ENCODE data around the gene KIF2C.

Gene KIF2C

DNA sequence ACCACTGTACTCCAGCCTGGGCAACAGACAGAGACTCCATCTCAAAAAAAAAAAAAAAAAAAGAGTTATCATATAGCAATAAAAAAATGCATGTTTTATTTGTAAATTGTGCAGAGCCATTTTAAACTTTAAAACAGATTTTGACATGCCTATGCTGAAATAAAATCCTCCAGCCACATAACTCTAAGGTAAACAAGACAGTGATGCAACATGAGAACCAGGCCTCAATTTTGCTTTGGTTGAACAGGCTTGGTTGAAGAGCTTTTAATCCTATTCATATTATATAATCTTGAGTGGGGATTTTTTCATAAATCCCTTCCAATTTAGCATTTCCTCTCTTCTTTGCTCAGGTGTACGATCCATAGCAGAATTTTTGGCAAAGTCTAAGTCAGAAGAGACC lies 39.1 kb upstream of the KIF2C start:
- no peak overlapping the region for H3K9ac ChIP-seq (ENCODE audit: insufficient read length)
- H3K36me3 ChIP-seq (ENCODE audit: insufficient read depth, low read length) = no peaks in the 10 kb centered on the region
- H3K4me3 ChIP-seq = no peak overlapping the region
- no peak overlapping the region for H3K27ac ChIP-seq
- no peak for DNase-seq (ENCODE audit: low read depth, low spot score)
- TF ChIP-seq POLR2AphosphoS5 (IDR thresholded peaks at IDR 0.05; ENCODE audit: borderline replicate concordance, low read depth, low read length) (no peak), EZH2 (IDR thresholded peaks at IDR 0.05) (no peak), FOXP2 (optimal IDR thresholded peaks at IDR 0.05; ENCODE audit: control extremely low read depth, extremely low read length, insufficient read depth) (no peak)
- H3K9me3 ChIP-seq (ENCODE audit: low read depth, low read length) = no peaks in the 10 kb centered on the region

DNA sequence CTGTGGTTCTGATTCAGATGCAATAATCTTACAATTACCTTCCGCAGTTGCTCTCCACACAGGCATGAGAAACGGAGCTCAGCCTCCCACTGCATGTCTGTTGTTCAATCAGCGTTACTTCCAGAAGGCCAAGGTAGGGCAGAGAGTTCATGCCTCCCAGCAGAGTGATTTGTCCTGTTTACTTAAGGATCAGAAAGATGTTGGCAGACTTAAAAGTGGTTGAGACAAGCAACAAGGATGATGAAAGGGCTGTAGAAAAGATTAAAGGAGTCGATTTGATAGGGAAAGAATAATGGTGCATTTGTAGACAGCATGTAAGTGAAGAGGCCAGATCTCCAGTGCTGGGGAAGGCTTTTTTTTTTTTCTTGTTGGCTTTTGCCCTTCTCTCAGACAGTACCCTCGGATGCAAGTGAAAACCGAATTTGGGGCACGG lies 38.5 kb upstream of the KIF2C start:
- no peak overlapping the region for H3K4me3 ChIP-seq
- no peak overlapping the region for H3K27ac ChIP-seq
- DNase-seq (ENCODE audit: low read depth, low spot score) = no peak
- TF ChIP-seq EZH2 (IDR thresholded peaks at IDR 0.05) (no peak), FOXP2 (optimal IDR thresholded peaks at IDR 0.05; ENCODE audit: control extremely low read depth, extremely low read length, insufficient read depth) (no peak), POLR2AphosphoS5 (IDR thresholded peaks at IDR 0.05; ENCODE audit: borderline replicate concordance, low read depth, low read length) (no peak)
- no peaks in the 10 kb centered on the region for H3K9me3 ChIP-seq (ENCODE audit: low read depth, low read length)
- no peaks in the 10 kb centered on the region for H3K36me3 ChIP-seq (ENCODE audit: insufficient read depth, low read length)
- no peak overlapping the region for H3K9ac ChIP-seq (ENCODE audit: insufficient read length)

DNA sequence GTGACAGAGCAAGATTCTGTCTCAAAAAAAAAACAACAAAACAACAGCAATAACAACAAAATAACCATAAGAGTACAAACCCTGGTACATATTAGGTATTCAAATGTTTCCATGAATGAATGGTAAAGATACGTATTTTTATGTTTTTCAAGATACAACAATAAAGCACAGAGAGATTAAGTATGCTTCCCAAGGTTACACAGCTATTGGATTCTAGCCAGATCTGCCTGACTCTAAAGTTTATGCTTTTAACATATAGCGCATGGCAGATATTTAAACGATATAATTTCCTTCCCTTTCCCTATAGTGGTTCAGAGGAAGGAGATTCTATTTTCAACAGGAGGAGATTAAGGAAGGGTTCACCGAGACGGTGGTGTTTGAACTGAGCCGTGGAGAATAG lies 34.2 kb upstream of the KIF2C start:
- no peak for DNase-seq (ENCODE audit: low read depth, low spot score)
- Histone ChIP-seq H3K36me3 (ENCODE audit: insufficient read depth, low read length) (no peaks in the 10 kb centered on the region), H3K27ac (no peak overlapping the region), H3K9ac (ENCODE audit: insufficient read length) (no peak overlapping the region), H3K9me3 (ENCODE audit: low read depth, low read length) (0 out of 2 replicates have a peak, but pooled peaks cover 2% of the 10 kb centered on the region), H3K4me3 (no peak overlapping the region)
- no peak for TF ChIP-seq POLR2AphosphoS5 (IDR thresholded peaks at IDR 0.05; ENCODE audit: borderline replicate concordance, low read depth, low read length)
- TF ChIP-seq EZH2 (IDR thresholded peaks at IDR 0.05) = no peak
- no peak for TF ChIP-seq FOXP2 (optimal IDR thresholded peaks at IDR 0.05; ENCODE audit: control extremely low read depth, extremely low read length, insufficient read depth)

DNA sequence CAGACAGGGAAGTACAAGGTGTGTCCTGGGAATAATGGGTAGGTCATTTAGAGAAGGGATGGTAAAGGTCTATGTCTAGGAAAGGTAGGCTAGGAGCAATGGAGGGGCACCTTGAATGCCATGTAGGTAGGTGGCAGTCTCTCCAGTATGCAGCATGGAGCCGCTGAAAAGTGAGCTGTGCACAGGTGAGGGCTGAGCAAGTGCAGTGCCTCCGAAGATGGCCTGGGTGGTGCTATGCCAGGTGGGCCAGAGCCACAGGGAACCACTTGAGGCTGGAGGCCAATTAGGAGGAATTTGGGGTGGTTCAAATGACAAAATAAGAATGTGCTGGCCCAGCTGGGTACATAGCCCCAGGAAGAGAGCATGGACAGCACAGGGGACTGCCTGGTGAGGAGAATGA lies 33.7 kb upstream of the KIF2C start:
- Histone ChIP-seq H3K36me3 (ENCODE audit: insufficient read depth, low read length) (no peaks in the 10 kb centered on the region), H3K9me3 (ENCODE audit: low read depth, low read length) (0 out of 2 replicates have a peak, but pooled peaks cover 2% of the 10 kb centered on the region), H3K27ac (no peak overlapping the region), H3K9ac (ENCODE audit: insufficient read length) (no peak overlapping the region), H3K4me3 (no peak overlapping the region)
- no peak for DNase-seq (ENCODE audit: low read depth, low spot score)
- TF ChIP-seq FOXP2 (optimal IDR thresholded peaks at IDR 0.05; ENCODE audit: control extremely low read depth, extremely low read length, insufficient read depth) (no peak), POLR2AphosphoS5 (IDR thresholded peaks at IDR 0.05; ENCODE audit: borderline replicate concordance, low read depth, low read length) (no peak), EZH2 (IDR thresholded peaks at IDR 0.05) (no peak)

DNA sequence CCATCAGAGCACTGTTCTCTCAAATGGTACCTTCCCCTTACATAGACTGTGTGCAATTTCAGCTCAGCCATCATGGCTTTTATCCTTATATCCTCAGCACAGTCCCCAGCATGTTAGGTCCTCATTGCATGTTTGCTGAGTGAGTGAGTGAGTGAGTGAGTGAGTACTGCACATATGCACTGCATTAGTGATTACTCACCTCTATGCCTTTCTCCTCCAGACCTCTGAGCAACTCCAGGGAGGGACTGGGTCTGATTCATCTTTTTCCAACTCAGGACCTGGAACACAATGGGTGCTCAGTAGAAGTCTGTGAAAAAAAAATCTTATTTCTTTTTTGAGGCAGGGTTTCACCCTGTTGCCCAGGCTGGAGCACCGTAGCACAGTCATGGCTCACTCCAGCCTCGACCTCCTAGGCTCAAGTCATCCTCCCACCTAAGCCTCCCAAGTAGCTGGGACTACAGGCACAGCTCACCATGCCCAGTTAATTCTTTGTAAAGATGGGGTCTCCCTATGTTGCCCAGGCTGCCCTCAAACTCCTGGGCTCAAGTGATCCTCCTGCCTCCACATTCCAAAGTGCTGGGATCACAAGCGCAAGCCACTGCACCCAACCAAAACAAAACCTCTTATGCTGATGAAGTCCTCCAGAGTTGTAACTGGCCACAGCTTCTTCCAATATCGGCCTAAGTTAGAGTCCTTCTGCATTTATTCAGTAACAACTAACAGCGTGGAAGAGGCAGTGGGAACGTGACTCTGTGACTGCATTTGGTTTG lies 32.3 kb upstream of the KIF2C start:
- Histone ChIP-seq H3K36me3 (ENCODE audit: insufficient read depth, low read length) (no peaks in the 10 kb centered on the region), H3K4me3 (no peak overlapping the region), H3K9me3 (ENCODE audit: low read depth, low read length) (0 out of 2 replicates have a peak, but pooled peaks cover 2% of the 10 kb centered on the region), H3K27ac (no peak overlapping the region), H3K9ac (ENCODE audit: insufficient read length) (no peak overlapping the region)
- no peak for DNase-seq (ENCODE audit: low read depth, low spot score)
- TF ChIP-seq POLR2AphosphoS5 (IDR thresholded peaks at IDR 0.05; ENCODE audit: borderline replicate concordance, low read depth, low read length) = no peak
- TF ChIP-seq FOXP2 (optimal IDR thresholded peaks at IDR 0.05; ENCODE audit: control extremely low read depth, extremely low read length, insufficient read depth) = no peak
- TF ChIP-seq EZH2 (IDR thresholded peaks at IDR 0.05) = no peak

DNA sequence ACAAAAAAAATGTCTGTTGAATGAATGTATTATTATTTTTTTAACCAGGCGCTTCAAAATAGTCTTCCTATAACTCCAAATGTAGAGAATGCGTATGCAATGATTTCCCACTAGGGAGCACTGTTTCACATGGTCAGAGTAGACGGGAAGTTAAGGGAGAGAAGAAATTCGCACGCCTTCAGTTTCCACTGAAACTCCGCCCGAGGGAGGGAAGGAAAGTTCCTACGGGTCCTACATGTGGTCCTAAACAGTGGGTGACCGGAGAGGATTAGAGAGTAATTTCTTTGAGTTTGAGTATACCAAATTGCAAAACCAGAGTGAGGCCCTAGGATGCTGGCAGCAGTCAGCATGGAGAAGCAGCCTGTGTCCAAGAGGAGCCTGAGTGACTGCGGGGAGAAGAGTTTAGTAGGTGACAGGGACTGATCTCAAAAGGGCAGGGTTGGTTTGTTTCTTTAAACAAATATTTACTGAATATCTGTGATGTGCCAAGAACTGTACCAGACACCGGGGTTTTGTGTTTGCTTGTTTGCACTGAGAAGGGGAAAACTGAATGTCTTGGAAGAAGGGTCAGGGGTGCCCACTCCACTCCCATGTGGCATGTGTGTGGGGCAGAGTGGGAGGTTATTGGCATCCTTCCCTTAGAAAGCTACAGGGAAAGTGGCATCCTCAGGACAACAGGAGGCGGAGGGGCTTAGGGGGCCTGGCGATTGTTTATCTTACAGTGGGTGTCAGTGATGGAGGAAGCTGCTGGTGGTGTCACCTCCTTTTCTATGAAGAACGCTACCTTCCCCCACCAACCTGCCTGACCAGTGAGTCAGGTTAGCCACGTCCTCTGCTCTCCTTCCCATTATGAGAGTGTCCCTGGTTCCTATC lies 31.4 kb upstream of the KIF2C start:
- Histone ChIP-seq H3K9me3 (ENCODE audit: low read depth, low read length) (0 out of 2 replicates have a peak, but pooled peaks cover 2% of the 10 kb centered on the region), H3K36me3 (ENCODE audit: insufficient read depth, low read length) (no peaks in the 10 kb centered on the region), H3K9ac (ENCODE audit: insufficient read length) (no peak overlapping the region), H3K4me3 (no peak overlapping the region), H3K27ac (no peak overlapping the region)
- TF ChIP-seq EZH2 (IDR thresholded peaks at IDR 0.05) = no peak
- no peak for TF ChIP-seq POLR2AphosphoS5 (IDR thresholded peaks at IDR 0.05; ENCODE audit: borderline replicate concordance, low read depth, low read length)
- TF ChIP-seq FOXP2 (optimal IDR thresholded peaks at IDR 0.05; ENCODE audit: control extremely low read depth, extremely low read length, insufficient read depth) = no peak
- no peak for DNase-seq (ENCODE audit: low read depth, low spot score)

DNA sequence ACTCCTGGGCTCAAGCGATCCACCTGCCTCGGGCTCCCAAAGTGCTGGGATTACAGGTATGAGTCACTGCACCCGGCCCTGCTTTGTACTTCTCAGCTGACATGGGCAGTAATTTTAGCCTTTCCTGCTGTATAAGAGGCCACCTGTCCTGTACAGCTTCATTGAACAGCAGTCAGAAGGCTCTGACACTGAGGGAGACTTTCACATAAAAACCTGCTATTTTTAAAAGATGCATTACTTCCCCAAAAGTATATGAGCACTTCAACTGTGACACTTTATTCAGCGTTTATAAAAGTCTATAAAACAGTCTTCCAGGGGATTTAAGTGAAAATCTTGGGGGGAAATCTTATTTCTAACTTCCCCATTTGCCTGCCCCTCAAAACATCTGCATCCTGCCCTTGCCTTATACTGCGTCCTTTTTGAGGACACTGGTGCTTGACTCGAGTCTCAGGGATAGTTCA lies 26.3 kb upstream of the KIF2C start:
- H3K9me3 ChIP-seq (ENCODE audit: low read depth, low read length) = 0 out of 2 replicates have a peak, but pooled peaks cover 2% of the 10 kb centered on the region
- no peak overlapping the region for H3K4me3 ChIP-seq
- DNase-seq (ENCODE audit: low read depth, low spot score) = no peak
- no peak overlapping the region for H3K27ac ChIP-seq
- no peak overlapping the region for H3K9ac ChIP-seq (ENCODE audit: insufficient read length)
- no peaks in the 10 kb centered on the region for H3K36me3 ChIP-seq (ENCODE audit: insufficient read depth, low read length)
- TF ChIP-seq EZH2 (IDR thresholded peaks at IDR 0.05) = no peak
- no peak for TF ChIP-seq FOXP2 (optimal IDR thresholded peaks at IDR 0.05; ENCODE audit: control extremely low read depth, extremely low read length, insufficient read depth)
- TF ChIP-seq POLR2AphosphoS5 (IDR thresholded peaks at IDR 0.05; ENCODE audit: borderline replicate concordance, low read depth, low read length) = no peak

DNA sequence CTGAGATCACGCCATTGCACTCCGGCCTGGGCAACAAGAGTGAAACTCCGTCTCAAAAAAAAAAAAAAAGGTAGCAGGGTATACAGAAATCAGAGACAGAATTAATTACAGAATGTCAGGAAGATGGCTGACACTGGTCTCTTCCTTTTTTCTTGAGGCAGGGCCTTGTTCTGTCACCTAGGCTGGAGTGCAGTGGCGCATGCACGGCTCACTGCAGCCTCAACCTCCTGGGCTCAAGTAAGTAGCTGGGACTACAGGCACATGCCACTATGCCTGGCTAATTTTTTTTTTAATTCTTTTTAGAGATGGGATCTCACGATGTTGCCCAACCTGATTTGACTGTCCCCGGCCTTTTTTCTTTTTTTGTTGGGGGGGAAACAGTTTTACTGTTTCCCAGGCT lies 25.1 kb upstream of the KIF2C start:
- DNase-seq (ENCODE audit: low read depth, low spot score) = no peak
- Histone ChIP-seq H3K4me3 (no peak overlapping the region), H3K27ac (no peak overlapping the region), H3K9me3 (ENCODE audit: low read depth, low read length) (no peaks in the 10 kb centered on the region), H3K9ac (ENCODE audit: insufficient read length) (no peak overlapping the region), H3K36me3 (ENCODE audit: insufficient read depth, low read length) (no peaks in the 10 kb centered on the region)
- no peak for TF ChIP-seq FOXP2 (optimal IDR thresholded peaks at IDR 0.05; ENCODE audit: control extremely low read depth, extremely low read length, insufficient read depth)
- no peak for TF ChIP-seq EZH2 (IDR thresholded peaks at IDR 0.05)
- TF ChIP-seq POLR2AphosphoS5 (IDR thresholded peaks at IDR 0.05; ENCODE audit: borderline replicate concordance, low read depth, low read length) = no peak

All from SK-N-MC (cell line).